ENCODE measurements around the gene CHRNA4.
"Not testable (repeated sequence)": the region's sequence is repeated elsewhere in the genome, so short reads cannot be mapped to it uniquely, and the experiment has no call there.

Gene CHRNA4

DNA sequence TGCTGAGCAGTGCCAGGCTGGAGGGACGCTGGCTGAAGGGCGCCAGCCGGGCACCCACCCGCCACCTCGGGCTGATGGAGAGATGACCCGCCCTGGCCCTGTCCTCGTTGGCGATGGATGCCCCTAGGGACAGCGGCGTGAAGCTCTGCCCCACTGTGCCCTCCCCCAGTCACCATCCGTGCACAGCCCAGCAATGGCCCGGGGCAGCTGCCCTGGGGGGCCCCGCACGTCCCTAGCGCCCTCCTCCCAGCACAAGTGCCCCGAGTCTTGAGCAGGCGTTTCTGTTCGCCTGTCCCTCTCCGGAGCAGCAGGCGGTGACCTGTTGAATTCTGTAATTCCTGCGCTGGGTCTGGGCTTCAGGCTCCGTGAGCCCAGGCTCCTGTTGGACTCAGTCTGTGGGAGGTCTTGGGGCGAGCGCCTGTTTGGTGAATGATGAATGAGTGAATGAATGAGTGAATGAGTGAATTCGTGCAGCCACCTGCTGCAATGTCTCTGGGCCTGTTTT lies 36.8 kb upstream of the CHRNA4 start:
- no peak for DNase-seq

DNA sequence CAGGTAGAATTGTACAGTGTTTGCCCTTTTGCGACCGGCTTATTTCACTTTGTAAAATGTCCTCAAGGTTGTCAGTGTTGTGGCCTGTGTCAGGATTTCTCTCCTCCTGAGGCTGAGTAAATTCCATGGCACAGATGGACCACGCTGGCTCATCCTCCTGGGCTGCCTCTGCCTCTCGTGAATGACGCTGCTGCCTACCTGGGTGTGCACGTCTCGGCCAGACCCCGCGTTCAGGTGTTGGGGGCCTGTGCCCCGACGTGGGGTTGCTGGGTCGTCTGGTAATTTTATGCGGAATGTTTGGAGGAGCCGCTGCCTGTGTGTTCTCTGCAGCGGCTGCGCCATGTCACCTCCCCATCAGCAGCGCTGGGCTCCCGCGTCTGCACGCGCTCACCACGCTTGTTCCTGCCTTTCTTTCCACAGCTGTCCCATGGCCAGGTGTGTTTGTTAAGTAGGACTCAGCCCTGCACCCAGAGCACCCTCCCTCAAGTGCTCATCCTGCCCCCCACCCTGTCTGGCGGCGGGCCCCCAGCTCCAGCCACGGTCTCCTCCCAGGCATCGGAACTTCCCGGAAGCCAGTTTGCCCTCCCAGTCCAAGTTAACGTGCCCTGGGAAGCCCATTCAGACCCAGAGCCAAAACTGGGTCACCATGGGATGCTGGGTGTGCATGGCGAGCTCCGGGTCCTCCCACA lies 36.1 kb upstream of the CHRNA4 start:
- no peak for DNase-seq

DNA sequence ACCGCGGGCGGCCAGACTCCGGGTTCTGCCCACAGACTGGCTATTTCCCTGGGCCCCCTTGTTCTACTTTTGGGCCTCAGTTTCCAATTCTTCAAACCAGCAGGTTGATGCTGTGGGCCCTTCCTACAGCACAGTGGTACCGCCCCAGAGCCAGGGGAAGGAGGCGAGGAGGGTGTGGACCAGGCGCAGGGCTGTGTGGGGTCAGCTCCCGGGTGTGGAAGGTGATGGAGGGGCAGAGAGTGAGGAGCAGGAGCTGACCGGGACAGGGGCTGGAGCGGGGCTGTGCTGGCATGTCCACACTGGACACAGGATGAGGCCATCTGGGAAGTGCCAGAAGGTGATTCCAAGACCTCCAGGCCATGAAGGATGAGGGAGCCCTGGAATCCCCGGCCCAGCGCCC lies 35.2 kb upstream of the CHRNA4 start:
- DNase-seq, result no peak

DNA sequence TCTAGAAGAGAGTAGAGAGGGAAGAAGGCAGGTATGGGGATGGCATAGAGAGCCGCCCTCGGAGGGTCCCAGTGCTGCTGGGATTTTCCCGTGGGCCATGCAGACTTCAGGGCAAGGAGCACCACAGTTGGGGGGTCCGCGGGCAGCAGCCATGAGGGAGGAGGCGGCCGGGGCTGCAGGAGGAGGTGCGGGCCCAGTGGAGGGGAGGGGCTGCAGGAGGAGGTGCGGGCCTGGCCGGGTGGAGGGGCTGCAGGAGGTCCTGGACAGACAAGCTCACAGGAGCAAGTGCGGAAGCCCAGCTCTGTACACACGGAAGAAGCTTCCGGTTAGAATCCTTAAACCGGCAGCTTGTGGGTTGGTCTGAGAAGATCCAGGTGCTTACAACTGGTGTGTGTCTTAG lies 34.6 kb upstream of the CHRNA4 start:
- no peak for DNase-seq

DNA sequence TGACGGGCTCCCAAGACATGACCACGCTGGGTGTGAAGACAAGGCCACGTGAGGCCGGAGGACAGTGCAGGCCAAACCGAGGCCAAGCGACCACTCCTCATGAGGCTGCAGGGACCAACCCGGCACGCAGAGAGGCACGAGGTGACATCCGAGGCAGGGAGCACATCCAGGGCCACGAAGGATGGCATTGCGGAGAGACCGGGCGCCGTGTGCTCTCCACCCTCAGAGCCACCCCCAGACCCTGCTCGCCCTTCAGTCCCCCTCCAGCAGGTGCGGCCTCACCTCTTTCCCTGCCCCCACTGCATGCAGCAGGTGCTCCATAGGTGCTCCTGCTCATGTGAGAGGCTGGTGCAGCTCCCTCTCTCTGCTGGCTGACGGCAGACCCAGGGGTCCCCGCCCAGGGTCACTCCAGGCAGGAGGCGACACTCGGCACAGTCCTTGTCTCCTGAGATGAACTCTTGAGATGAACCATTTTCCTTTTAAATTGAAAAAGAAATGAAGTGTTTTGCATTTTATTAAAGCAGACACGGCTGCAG lies 33.8 kb upstream of the CHRNA4 start:
- no peak for DNase-seq

DNA sequence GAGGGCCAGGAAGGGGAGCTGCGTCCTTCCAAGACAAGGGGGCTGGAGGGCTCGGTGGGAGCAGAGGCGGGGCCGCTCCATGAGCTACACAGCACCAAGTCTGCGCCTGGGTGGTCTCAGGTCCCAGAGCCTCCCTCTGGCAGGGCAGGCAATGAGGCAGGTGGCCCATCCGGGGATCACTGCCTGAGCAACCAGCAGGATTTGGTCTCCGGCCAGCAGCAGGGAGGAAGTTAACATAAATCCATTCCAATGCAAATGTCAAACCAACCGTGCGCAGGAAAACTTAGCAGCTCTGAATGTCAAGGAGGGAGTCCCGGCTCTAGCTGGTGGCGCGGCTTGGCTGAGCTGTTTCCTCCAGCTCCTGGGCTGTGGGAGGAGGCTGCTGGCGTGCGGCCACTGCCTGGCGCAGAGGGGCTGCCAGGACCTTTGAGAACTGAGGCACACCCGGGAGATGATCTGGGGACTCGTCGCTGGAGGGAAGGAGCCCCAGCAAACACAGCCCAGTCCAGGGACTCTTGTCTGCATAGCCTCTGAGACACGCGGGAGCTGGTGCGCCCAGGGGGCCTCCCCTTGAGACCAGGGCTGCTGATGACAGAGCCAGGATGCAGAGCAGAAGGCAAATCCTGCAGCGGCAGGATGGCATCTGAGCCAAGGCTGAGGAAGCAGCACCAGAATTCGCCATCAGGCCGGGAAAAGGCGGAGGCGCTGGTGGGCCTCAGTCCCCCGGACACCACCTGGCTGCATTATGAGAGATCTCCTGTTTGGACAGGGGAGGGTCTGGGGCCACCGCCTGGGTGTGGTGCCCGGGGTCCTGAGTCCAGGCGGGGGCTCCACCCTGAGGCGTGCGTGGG lies 33.1 kb upstream of the CHRNA4 start:
- DNase-seq, result no peak

DNA sequence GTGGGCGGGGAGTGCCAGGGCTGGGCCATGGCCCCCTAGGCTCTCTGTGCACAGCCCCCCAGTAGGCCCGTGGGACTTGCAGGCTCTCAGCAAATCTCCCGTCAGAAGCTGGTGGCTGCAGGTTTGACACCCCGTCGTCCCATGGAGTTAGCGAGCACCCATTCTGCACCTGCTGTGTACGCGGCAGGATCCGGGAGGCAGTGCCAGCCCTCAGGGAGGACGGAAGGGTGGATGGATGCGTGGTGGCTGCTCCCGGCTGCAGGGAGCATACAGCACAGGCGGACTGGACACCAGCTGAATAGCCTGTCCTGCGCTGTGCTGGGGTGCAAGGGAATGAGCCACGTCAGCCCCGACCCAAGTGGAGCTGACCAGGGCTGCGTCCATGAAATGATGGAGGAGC lies 32.4 kb upstream of the CHRNA4 start:
- DNase-seq, result no peak

DNA sequence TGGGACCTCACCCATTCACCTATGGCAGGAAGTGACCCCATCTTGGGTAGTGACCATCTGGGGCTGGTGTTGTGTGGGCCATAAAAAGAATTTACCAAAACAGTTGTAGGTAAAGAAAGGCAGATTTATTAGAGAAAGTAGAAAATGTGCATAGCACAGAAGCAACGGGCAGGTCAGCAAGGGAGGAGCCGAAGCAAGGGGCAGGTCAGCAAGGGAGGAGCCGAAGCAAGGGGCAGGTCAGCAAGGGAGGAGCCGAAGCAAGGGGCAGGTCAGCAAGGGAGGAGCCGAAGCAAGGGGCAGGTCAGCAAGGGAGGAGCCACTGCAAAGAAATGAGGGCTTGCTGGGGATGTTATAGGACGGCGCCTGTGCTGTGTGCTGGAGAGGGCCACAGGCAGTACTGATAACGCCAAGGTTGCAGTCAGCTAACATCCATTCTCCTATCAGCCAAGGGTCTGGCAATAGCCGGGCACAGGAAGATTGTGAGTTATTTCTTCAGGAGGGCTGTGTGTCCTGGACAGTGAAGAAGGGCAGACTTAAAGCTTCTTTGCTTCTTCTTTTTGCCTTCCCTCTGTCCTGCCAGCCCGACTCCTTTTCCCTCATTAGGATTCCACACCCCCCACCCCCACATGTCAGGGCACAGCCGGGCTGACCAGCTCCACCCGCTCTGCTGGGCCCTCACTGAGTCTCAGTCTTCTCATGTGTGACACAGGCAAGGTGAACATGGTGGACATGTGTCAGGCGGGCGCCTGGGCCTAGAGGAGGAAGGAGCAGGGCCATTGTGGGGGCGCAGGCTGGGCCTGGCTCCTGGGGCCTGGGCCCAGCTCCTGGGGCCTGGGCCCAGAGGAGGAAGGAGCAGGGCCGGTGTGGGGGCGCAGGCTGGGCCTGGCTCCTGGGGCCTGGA lies 31.6 kb upstream of the CHRNA4 start:
- no peak for DNase-seq

DNA sequence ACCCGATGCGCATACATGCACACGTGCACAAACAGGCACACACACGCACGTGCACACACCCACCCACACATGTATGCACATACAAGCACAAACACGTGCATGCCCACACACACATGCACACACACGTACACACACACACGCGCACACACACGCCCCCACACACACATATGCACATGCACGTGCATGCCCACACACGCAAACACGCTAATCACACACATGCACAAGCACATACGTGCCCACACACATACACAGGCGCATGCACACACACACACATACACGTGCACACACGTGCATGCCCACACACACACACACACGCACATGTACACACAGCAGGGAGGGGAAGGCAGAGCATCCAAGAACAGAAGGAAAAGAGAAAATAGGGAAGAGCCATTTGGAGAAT lies 26.8 kb upstream of the CHRNA4 start:
- DNase-seq, result no peak

DNA sequence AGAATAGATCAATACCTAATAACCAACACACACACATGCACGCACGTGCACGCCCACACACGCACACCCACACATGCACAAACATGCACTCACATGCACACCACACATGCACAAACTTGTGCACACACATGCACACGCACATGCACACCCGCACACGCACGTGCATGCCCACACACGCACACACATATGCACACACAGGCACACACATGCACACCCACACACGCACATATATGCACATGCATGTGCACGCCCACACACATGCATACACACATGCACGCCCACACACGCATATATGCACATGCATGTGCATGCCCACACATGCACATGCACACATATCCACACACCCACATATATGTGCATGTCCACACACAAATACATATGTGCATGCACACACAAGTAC lies 26.2 kb upstream of the CHRNA4 start:
- DNase-seq, result no peak

DNA sequence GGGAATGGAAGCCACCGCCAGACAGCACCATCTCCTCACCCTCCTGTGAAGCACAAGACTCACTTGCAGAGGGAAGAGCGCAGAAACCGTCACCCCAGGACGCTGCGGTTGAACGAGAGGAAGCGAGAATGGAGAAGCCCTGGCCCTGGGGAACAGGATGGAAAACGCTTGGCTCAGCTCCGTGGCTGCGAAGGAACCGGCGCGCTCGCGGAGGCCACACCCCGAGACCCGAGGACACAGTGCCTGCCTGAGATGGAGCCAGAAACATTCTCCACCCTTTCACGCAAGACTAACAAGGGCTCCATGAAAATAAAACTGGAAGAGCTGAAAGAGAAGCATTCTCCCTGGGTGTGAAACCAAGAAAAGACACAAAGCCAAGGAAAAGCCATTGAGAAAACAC lies 25.3 kb upstream of the CHRNA4 start:
- DNase-seq, result no peak

DNA sequence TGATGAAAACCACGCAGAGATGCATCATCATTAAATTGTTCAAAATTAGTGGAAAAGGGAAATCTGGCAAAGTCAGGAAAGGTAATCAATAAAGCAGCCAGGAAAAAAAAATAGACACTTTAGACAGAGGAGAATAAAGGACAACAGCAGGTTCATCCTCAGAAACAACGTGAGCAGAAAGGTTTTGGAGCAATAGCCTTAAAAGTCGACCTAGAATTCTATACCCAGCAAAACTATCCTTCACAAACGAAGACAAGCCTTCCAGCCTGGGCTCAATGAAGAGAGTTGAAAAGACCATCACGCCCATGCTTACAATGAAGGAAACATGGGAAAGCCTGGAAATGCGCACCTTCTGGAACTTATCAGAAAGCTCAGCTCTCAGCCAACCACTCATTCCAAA lies 24.7 kb upstream of the CHRNA4 start:
- no peak for DNase-seq

DNA sequence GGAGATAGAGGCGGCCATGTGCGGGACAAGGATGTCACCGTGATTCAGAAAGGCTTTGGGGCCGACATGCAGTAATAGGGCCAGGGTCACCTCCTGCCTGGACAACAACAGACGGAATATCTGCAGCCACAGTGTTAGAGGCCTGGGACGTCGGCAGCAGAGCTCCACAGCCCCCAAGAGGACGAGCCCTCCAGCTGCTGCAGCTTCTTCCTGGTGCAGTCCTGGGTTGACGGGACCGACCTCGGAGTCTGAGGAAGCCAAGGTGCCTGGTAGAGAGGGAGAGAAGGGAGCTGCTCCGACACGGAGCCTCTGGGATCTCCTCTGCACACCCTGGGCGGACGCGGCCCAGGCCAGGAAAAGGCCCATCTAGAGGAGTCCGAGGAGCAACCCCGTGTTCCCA lies 23.2 kb upstream of the CHRNA4 start:
- DNase-seq, result no peak

DNA sequence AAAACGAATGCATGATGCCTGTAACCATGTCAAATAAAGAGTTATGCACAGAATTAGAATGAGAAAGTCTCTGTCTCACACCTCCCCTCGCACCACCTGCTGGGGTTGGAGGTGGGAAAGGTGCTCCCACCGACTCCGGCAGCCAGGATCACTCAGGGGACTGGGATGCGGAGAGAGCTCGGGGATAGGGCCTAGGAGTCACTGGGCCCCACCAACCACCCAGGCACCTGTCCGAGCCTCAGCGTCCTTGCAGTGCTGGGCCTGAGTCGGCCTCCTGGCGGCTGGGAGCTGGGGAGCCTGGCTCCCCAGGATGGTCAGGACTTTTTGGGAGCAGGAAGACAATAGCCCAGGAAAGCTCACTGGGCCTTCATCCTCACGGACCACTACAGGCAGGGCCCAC lies 22.4 kb upstream of the CHRNA4 start:
- DNase-seq, result no peak

DNA sequence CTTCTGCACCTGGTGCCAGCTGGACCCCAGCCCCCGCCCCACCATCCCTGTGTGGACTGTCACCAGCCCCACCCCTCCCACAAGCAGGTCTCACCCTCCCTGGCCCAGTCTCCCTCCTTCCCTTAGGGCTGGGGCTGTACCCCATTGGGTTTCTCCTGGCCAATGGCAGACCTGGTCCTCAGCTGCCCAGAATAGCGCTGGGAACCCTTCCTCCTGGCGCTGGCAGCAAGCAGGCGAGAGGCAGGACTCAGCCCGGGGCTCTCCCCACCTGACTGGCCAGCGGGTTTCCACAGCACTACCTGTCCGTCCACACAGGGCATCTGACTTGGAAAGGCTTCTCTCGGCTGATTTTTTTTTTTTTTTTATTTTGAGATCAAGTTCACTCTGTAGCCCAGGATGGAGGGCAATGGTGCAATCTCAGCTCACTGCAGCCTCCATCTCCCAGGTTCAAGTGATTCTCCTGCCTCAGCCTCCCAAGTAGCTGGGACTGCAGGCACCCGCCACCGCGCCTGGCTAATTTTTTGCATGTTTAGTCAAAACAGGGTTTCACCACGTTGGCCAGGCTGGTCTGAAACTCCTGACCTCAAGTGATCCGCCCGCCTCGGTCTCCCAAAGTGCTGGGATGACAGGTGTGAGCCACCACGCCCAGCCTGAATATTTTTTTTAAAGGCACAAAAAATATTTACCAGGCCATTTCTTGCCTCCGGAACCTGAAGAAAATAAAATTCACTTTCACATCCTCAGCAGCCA lies 21.6 kb upstream of the CHRNA4 start:
- DNase-seq, result no peak

DNA sequence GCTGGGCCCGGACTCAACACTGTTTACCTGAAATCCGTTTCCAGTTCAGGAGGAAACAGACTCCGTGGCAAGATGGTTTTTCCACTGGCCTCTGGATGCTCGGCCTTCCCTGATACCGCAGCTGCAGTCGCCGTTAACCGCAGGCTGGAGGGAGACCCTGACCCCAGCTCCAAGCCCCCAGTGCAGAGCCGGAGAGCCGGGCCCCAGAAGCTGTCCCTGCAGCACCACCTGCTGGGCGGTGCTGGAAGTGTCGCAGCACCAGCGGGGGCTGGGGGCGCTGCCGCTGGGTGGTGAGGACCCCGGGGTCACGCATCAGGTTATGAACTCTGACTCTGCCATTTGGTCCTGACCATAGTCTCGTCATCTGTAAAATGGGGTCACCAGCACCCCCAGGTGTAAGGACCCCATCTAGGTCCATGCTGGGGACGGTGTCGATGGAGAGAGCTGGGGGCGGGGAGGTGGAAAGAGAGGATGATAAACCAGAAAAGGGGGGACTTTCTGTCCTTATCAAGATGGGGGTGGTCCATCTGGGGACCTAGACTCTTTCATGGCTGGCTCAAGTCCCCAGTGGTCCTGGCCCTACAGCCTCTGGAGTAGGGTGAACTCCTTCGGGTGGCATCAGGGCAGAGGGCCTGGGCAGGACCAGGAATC lies 20.8 kb upstream of the CHRNA4 start:
- no peak for DNase-seq

DNA sequence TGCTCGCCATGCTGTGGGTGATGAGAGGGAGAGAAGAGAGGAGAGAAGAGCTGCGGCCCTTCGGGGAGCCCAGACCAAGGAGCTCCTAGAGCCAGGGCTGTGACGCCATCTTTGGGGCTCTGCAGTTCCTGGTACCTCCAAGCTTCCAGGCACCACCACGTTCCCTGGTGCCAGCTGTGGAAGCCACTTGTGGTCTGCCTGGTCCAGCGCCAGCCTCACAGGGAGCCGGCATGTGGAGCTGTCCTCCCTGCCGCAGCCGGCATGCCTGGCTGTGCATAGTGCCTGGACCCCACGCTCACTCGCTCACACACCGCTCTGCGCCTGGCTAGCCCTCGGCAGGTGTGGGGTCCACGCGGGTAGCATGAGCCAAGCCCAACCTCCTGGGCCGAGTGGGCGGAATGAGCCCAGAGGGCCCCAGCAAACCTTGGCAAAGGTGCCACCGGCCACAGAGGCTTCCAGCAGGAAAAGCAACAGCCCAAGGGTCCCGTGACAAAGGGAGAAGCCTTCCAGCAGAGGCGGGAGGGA lies 19.3 kb upstream of the CHRNA4 start:
- DNase-seq, result no peak

DNA sequence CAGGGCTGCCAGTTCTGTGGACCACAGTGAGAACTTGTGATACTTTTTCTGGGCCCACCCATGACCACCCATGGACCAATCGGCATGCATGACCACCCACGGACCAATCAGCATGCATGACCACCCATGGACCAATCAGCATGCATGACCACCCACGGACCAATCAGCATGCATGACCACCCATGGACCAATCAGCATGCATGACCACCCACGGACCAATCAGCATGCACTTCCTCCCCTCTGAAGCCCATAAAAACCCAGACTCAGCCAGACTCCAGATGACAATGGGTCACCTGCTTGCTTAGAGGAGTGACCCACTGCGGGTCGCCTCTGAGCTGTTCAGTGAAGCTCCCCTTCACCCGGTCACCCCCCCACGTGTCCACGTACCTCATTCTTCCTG lies 18.7 kb upstream of the CHRNA4 start:
- DNase-seq, result not testable (repeated sequence)

DNA sequence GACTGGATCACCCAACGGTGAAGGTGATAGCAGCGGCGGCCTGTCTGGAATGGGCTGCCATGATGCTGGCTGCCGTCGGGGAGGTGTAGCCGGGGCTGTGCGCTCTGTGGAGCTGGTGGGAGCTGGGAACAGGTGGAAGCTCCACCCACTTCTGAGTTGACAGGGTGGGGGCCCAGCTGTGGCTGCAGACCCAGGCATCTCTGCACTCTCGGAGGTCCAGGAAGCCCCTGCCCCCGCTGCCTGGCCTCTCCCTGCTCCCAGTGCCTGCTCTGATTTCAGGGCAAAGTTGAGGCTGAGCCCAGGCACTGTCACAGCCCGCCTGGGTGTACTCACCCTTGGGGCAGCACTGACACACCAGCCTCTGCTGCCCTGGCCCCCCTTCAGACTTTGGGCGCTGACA lies 18.1 kb upstream of the CHRNA4 start:
- DNase-seq, result no peak

DNA sequence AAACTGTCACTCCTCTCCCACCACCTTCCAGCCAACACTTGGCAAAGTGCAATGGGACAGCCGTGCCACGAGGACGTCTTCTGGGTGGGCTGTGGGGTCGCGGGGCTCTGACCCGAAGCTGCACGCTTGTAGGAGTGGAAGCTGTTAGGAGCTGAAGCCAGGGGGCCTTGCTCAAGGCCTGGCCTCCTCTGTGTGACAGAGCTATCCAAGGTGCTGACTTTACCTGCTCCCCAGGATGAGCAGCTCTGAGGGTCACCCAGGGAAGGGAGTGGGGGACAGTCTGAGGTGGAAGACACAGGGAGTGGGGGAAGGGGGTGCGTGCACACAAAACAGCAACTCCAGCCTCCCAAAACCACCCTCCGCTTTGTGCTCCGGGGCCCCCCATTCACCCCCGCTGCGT lies 17.5 kb upstream of the CHRNA4 start:
- no peak for DNase-seq

DNA sequence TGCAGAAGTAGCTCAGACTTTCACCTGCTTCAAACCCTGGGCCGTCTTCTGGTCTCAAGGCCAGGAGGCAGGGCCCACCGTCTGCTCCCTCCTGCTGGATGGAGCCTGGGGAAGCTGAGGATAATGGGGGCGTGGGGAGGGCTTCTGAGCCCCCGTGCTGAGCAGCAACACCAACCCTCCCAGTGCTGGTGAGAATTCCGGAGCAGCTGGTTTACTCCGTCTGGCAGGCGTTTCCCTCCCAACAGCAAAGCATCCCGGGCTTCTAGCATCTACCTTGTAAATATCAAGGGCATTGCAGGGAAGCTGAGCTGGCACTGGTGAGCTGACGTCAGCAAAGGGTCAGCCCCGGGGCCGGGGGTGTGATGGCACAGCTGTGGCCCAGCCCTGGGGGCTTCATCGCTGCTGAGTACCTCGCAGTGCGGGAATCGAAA lies 16.8 kb upstream of the CHRNA4 start:
- DNase-seq, result no peak
